ENCODE measurements around the gene SNAI3. TPM values are rescaled to one million over a fixed set of nuclear protein-coding genes. Genes with fewer than 3 reads are reported as not detected.

SNAI3 gene
- total and polyA plus RNA-seq, 4 donors: 1.1 to 3.8 (median 2.9) TPM

DNA sequence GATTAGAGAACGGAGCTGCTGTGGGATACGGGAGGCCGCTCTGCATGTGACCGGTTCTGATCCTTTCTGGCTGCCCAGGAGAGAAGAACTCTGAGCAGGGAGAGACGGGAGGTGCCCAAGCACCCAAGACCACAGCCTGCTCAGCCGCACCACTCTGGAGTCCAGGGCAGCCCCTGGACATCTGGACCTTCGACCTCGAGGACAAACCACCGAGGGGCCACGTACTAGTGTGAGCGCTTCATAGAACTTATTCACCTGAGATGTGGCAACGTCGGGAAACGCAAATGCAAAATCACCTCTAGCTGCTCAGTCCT is 14.0 kb upstream of the SNAI3 start:
- TF ChIP-seq, protein P1, sequence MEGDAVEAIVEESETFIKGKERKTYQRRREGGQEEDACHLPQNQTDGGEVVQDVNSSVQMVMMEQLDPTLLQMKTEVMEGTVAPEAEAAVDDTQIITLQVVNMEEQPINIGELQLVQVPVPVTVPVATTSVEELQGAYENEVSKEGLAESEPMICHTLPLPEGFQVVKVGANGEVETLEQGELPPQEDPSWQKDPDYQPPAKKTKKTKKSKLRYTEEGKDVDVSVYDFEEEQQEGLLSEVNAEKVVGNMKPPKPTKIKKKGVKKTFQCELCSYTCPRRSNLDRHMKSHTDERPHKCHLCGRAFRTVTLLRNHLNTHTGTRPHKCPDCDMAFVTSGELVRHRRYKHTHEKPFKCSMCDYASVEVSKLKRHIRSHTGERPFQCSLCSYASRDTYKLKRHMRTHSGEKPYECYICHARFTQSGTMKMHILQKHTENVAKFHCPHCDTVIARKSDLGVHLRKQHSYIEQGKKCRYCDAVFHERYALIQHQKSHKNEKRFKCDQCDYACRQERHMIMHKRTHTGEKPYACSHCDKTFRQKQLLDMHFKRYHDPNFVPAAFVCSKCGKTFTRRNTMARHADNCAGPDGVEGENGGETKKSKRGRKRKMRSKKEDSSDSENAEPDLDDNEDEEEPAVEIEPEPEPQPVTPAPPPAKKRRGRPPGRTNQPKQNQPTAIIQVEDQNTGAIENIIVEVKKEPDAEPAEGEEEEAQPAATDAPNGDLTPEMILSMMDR (IDR thresholded peaks at IDR 0.05; ENCODE audit: control extremely low read depth, extremely low read depth): no peak
- 36 to 56% methylated on average over 14 of the region's 14 CpGs for WGBS, 2 donors
- ATAC-seq (ENCODE audit: insufficient read depth, low FRiP score) (no peak), DNase-seq (no peak)
- peaks cover 0 to 41% (median 4%) of the 10 kb centered on the region in 4 donors for H3K36me3 ChIP-seq (ENCODE audit: control insufficient read depth in 4 of 4, insufficient read depth in 4 of 4, low read length in 4 of 4)
- no peak overlapping the region for H3K4me3 ChIP-seq
- H3K9ac ChIP-seq (ENCODE audit: insufficient read depth in 1 of 2, low read length in 2 of 2): no peak overlapping the region
- no peaks in the 10 kb centered on the region for H3K9me3 ChIP-seq (ENCODE audit: control insufficient read depth in 4 of 4, insufficient read depth in 3 of 4, low read length in 3 of 4)
- peaks cover 0 to 31% (median 4%) of the 10 kb centered on the region in 5 donors for H3K4me1 ChIP-seq (ENCODE audit: control insufficient read depth in 5 of 5, insufficient read depth in 5 of 5, low read length in 5 of 5)
- H3K27ac ChIP-seq (ENCODE audit: low read depth in 1 of 2, low read length in 1 of 2): peak overlapping the region in 1 of 2 donors; percentile 82
- no peaks in the 10 kb centered on the region for H3K27me3 ChIP-seq (ENCODE audit: control insufficient read depth in 3 of 3, insufficient read depth in 3 of 3, low read length in 2 of 3)

DNA sequence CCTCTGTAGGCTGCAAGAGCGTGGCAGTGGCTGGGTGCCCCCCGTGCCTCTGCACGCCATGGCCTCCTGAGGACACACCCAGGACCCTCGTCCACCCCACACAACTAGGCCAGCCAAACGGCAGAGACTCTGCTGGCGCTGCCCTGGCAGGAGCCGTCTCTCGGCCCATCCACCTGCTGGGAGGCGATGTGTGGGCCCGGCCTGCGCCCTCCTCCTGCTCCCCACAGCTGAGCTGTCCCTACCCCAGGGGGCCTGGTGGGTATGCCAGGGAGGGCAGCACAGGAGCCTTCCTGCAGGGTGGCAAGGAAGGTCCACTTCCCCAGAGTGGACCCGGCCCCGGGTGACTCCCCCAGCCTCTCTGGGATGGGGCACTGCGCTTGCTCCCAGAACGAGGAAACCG is 12.9 kb upstream of the SNAI3 start:
- Histone ChIP-seq H3K9ac (ENCODE audit: insufficient read depth in 1 of 2, low read length in 2 of 2) (no peak overlapping the region), H3K9me3 (ENCODE audit: control insufficient read depth in 4 of 4, insufficient read depth in 3 of 4, low read length in 3 of 4) (no peaks in the 10 kb centered on the region), H3K27me3 (ENCODE audit: control insufficient read depth in 3 of 3, insufficient read depth in 3 of 3, low read length in 2 of 3) (no peaks in the 10 kb centered on the region), H3K4me3 (no peak overlapping the region), H3K36me3 (ENCODE audit: control insufficient read depth in 4 of 4, insufficient read depth in 4 of 4, low read length in 4 of 4) (peaks cover 0 to 41% (median 4%) of the 10 kb centered on the region in 4 donors), H3K4me1 (ENCODE audit: control insufficient read depth in 5 of 5, insufficient read depth in 5 of 5, low read length in 5 of 5) (peaks cover 0 to 24% (median 0%) of the 10 kb centered on the region in 5 donors), H3K27ac (ENCODE audit: low read depth in 1 of 2, low read length in 1 of 2) (peak overlapping the region in 1 of 2 donors; percentile 42)
- no peak for DNase-seq
- ATAC-seq (ENCODE audit: insufficient read depth, low FRiP score): no peak
- TF ChIP-seq, protein P1 (IDR thresholded peaks at IDR 0.05; ENCODE audit: control extremely low read depth, extremely low read depth): no peak
- 85 to 95% methylated on average over 16 of the region's 16 CpGs for WGBS, 2 donors

DNA sequence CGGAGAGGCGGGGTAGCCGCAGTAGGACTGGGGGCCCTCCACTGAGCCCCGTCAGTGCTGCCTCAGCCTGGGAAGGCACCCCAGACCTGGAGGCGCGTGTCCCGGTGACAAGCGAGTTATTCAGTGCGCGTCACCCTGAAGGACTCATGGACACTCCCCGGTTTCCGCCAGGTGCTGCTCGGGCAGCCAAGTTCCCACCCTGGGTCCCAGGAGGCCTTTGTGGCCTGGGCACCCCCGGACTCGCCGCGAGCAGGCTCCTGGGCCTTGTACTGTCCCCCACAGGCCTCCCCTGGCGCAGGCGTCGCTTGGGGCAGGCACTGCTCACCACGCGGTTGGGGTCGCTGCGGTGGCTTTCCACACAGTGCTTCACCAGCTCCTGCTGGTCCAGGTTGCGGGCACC is 12.3 kb upstream of the SNAI3 start:
- no peak for ATAC-seq (ENCODE audit: insufficient read depth, low FRiP score)
- H3K4me1 ChIP-seq (ENCODE audit: control insufficient read depth in 5 of 5, insufficient read depth in 5 of 5, low read length in 5 of 5): peaks cover 0 to 19% (median 0%) of the 10 kb centered on the region in 5 donors
- H3K36me3 ChIP-seq (ENCODE audit: control insufficient read depth in 4 of 4, insufficient read depth in 4 of 4, low read length in 4 of 4): peaks cover 0 to 41% (median 4%) of the 10 kb centered on the region in 4 donors
- no peak for DNase-seq
- no peaks in the 10 kb centered on the region for H3K9me3 ChIP-seq (ENCODE audit: control insufficient read depth in 4 of 4, insufficient read depth in 3 of 4, low read length in 3 of 4)
- H3K27me3 ChIP-seq (ENCODE audit: control insufficient read depth in 3 of 3, insufficient read depth in 3 of 3, low read length in 2 of 3): no peaks in the 10 kb centered on the region
- H3K4me3 ChIP-seq: no peak overlapping the region
- WGBS, 2 donors: 97% methylated on average over 25 of the region's 25 CpGs
- TF ChIP-seq, protein P1 (IDR thresholded peaks at IDR 0.05; ENCODE audit: control extremely low read depth, extremely low read depth): no peak
- no peak overlapping the region for H3K27ac ChIP-seq (ENCODE audit: low read depth in 1 of 2, low read length in 1 of 2)
- H3K9ac ChIP-seq (ENCODE audit: insufficient read depth in 1 of 2, low read length in 2 of 2): no peak overlapping the region

All from lung (tissue), 12 donors.